Immature natural killer cell (primary cell): ENCODE data around the gene BCAS4. TPM values are rescaled to one million over a fixed set of nuclear protein-coding genes. Genes with fewer than 3 reads are reported as not detected.
A peak's percentile ranks its signal among the peaks of the same experiment; 100 is the strongest.
"Not testable (repeated sequence)": the region's sequence is repeated elsewhere in the genome, so short reads cannot be mapped to it uniquely, and the experiment has no call there.

Experiments
- DNase-seq, 3 donors: peaks; one replicate each; pipeline ENCODE4 v3.0.0; 2022; ENCODE audit warnings: mixed read lengths in 1 of 3
- H3K27ac Mint-ChIP-seq, 6 donors: one replicate each; pipeline ENCODE4 v1.8.0; 2020; ENCODE audit warnings: mixed read lengths in 6 of 6, mild to moderate bottlenecking in 5 of 6, inconsistent platforms in 4 of 6, moderate library complexity in 3 of 6
- H3K27me3 Mint-ChIP-seq, 3 donors: one replicate each; pipeline ENCODE4 v1.8.0; 2020 to 2021; ENCODE audit warnings: low read depth in 3 of 3, mild to moderate bottlenecking in 3 of 3, mixed read lengths in 3 of 3, moderate library complexity in 3 of 3, inconsistent platforms in 1 of 3
- H3K36me3 Mint-ChIP-seq, 3 donors: one replicate each; pipeline ENCODE4 v1.8.0; 2020; ENCODE audit warnings: mixed read lengths in 3 of 3, inconsistent platforms in 2 of 3, mild to moderate bottlenecking in 2 of 3
- H3K4me1 Mint-ChIP-seq, 2 donors: one replicate each; pipeline ENCODE4 v1.8.0; 2020; ENCODE audit warnings: inconsistent platforms in 2 of 2, mild to moderate bottlenecking in 2 of 2, mixed read lengths in 2 of 2, moderate library complexity in 1 of 2
- H3K4me3 Mint-ChIP-seq, 5 donors: one replicate each; pipeline ENCODE4 v1.8.0; 2020; ENCODE audit warnings: mild to moderate bottlenecking in 5 of 5, mixed read lengths in 5 of 5, inconsistent platforms in 3 of 5, moderate library complexity in 3 of 5
- H3K9me3 Mint-ChIP-seq, 6 donors: one replicate each; pipeline ENCODE4 v1.8.0; 2020; ENCODE audit warnings: mild to moderate bottlenecking in 6 of 6, mixed read lengths in 6 of 6, inconsistent platforms in 4 of 6, moderate library complexity in 3 of 6
- polyA plus RNA-seq, 3 donors: library from polyadenylated mRNA; unstranded; fragments of 300-500 nt; fragmentation: Illumina TruSeq; gene quantifications; one replicate each; pipeline ENCODE4 v1.2.3, GENCODE V29; 2021

Gene BCAS4
- polyA plus RNA-seq, 3 donors from 2014 or later = 19.1 to 29.1 (median 24.1) TPM

DNA sequence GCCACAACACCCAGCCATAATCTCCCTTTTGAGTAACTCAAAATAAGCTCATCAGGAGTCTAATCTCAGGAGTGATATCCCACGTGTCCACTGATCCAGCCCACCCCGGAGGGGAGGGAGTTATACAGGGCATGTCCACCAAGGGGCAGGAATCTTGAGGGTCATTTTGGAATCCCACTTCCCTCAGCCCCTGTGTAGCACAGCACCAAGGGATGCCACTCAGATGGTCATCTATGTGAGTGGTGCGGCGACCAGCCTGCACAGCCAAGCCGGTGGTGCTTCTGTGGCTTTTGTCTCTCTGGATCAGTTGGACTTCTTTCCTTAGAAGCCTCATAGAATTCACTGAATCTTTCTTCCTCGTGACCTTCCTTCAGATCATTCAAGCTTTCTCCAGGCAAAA lies 11.0 kb upstream of the BCAS4 start:
- DNase-seq = no peak
- Mint-ChIP-seq H3K9me3 (no peaks in the 10 kb centered on the region), H3K27ac (no peak overlapping the region), H3K4me1 (no peaks in the 10 kb centered on the region), H3K4me3 (no peak overlapping the region), H3K27me3 (peaks cover 0 to 9% (median 3%) of the 10 kb centered on the region in 3 donors), H3K36me3 (no peaks in the 10 kb centered on the region)

DNA sequence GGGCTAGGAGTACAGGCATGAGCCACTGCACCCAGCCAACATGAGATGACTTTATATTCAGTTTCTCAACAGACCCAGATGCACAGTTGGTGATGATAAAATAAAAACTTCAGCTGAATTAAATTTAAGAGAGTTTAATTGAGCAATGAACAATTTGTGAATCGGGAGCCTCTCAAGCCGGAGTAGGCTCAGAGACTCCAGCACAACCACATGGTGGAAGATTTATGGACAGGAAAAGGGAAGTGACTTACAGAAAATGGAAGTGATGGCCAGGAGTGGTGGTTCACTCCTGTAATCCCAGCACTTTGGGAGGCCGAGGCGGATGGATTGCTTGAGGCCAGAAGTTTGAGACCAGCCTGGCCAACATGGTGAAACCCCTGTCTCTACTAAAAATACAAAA lies 10.4 kb upstream of the BCAS4 start:
- H3K4me1 Mint-ChIP-seq = no peaks in the 10 kb centered on the region
- DNase-seq = no peak
- H3K27ac Mint-ChIP-seq = no peak overlapping the region
- no peak overlapping the region for H3K4me3 Mint-ChIP-seq
- H3K36me3 Mint-ChIP-seq = no peaks in the 10 kb centered on the region
- no peaks in the 10 kb centered on the region for H3K9me3 Mint-ChIP-seq
- peaks cover 0 to 9% (median 3%) of the 10 kb centered on the region in 3 donors for H3K27me3 Mint-ChIP-seq

DNA sequence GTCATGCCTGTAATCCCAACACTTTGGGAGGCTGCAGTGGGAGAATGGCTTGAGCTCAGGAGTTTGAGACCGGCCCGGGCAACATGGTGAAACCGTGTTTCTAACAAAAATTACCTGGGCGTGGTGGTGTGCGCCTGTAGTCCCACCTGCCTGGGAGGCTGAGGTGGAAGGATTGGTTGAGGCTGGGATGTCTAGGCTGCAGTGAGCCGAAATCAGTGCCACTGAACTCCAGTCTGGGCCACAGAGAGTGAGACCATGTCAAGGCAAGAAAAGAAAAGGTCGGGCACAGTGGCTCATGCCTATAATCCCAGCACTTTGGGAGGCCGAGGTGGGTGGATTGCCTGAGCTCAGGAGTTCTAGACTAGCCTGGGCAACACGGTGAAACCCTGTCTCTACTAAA lies 8.2 kb upstream of the BCAS4 start:
- Mint-ChIP-seq H3K9me3 (no peaks in the 10 kb centered on the region), H3K4me1 (peaks cover 0 to 4% of the 10 kb centered on the region in 2 donors), H3K27ac (no peak overlapping the region), H3K4me3 (no peak overlapping the region), H3K27me3 (peaks cover 0 to 2% (median 0%) of the 10 kb centered on the region in 3 donors), H3K36me3 (no peaks in the 10 kb centered on the region)
- no peak for DNase-seq

DNA sequence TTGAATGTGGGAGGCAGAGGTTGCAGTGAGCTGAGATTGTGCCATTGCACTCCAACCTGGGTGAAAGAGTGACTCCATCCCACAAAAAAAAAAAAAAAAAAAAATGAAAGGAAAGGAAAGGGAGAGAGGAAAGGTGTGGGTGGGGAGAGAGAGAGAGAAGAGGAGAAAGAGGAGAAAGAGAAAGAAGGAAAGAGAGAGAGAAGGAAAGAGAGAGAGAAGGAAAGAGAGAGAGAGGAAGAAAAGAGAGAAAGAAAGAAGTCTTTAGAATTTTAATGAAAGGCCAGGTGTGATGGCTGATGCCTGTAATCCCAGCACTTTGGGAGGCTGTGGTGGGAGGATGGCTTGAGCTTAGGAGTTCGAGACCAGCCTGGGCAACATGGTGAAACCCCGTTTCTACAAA lies 7.7 kb upstream of the BCAS4 start:
- H3K4me3 Mint-ChIP-seq = no peak overlapping the region
- no peak overlapping the region for H3K27ac Mint-ChIP-seq
- peaks cover 0 to 4% of the 10 kb centered on the region in 2 donors for H3K4me1 Mint-ChIP-seq

DNA sequence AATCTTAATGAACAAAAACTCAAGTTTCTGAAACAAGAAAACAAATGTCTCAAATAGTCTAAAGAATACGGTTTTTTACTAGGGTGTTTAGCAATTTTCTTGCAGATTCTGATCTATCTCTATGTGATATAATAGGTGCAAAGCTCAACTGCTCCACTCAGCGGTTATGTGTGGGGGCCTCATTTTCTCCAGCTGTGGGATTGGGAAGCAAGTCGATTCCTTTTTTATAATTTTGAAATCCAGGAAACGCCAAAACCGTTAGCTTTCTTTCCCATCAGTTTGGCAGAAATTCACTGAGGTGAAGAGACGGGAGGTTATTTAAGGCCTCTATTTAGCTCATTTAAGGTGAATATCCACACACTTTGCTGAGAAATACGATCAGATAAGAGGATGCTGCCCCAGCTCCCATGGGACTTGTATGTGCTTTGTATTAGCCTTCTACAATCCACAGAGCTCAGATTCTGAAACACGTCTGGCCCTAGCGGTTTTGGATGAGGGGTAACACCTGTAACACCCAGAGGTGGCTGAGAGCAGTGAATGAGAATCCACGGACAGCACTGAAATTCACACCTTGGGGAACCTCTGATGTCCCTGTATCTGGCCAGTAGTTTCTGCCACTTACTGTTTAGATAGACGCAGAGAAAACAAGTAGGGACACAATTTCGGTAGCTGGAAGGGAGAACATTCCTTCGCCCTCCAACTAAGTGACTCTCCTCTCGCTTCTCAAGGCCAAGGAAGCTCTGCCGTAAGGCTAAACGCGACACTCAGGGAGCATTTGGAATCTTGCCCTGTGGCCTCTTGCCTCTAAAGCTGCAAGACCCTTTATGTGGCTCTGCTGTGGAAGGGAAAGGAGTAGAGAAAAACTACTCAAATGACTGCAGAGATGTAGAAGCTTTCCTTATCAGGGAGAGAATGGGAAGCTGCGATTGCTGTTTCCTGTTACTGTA lies 6.5 kb upstream of the BCAS4 start:
- Mint-ChIP-seq H3K27me3 (no peaks in the 10 kb centered on the region), H3K36me3 (no peaks in the 10 kb centered on the region), H3K4me1 (peaks cover 4 to 7% of the 10 kb centered on the region in 2 donors), H3K27ac (no peak overlapping the region), H3K4me3 (no peak overlapping the region), H3K9me3 (no peaks in the 10 kb centered on the region)
- DNase-seq = no peak

More for the DNA sequence above, 7.7 kb upstream of the BCAS4 start:
- H3K36me3 Mint-ChIP-seq = no peaks in the 10 kb centered on the region
- H3K9me3 Mint-ChIP-seq = no peaks in the 10 kb centered on the region
- no peak for DNase-seq
- no peaks in the 10 kb centered on the region for H3K27me3 Mint-ChIP-seq

DNA sequence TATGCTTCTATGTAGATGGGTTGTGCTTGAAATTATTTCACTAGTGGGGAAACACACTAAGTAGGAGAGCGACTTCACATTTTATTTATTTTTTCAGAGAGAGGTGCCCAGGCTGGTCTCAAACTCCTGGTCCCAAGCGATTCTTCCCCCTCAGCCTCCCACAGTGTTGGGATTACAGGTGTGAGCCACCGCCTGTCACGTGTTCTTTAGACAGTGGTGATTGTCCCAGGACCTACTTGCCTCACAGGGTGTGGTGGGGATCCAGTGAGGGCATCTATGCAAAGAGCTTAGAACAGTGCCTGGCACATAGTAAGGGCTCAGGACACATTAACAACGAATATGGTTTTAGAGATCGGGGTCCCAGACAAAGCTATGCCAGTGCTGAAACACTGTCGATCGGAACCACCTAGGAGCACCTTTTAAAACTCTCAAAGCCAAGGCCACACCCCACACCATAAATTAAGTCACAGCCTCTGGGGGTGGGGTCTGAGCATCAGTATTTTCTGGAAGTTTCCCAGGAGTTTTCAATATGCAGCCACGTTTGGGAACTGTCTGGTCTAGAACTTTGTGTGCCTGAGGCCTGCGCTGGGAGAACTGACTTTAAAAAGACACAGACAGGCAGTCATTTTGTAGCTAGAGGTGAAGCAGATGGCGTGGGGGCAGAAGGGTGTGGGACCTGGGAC lies 4.8 kb upstream of the BCAS4 start:
- peaks cover 8 to 20% of the 10 kb centered on the region in 2 donors for H3K4me1 Mint-ChIP-seq

DNA sequence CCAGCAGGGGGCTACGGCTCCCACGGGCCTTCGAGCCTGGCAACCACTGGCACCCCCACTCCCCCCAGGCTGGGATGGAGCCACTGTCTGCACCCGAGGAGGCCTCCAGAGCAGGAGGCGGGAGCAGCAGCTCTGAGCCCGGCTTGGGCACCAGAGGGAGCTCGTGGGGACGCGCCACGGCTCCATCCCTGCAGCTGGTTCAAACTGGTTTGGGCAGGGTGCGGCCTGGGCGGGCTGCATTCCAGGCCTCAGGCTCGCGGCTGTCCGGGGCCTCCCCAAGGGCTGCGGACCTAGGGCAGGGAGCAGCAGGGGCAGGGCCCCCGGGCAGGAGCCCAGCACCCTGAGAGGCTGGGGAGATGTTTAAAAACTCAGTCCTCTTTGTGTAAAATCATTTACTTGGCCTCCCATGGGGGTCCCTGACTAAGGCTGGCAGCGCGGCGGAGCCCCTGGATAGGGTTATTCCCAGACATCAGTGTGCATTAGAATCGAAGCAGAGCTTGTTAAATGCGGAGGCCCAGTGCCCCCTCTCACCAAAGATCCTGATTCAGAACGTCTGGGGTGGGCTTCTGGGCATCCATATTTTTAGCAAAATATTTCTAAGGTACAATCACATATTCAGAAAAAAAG lies 4.1 kb upstream of the BCAS4 start:
- DNase-seq = peak; percentile 49 to 69 (median 66)
- no peaks in the 10 kb centered on the region for H3K9me3 Mint-ChIP-seq
- peaks cover 12 to 25% of the 10 kb centered on the region in 2 donors for H3K4me1 Mint-ChIP-seq
- H3K27me3 Mint-ChIP-seq = peaks cover 0 to 2% (median 2%) of the 10 kb centered on the region in 3 donors
- H3K36me3 Mint-ChIP-seq = no peaks in the 10 kb centered on the region
- peak overlapping the region in 3 of 5 donors; percentile 18 to 27 (median 26) for H3K4me3 Mint-ChIP-seq
- H3K27ac Mint-ChIP-seq = peak overlapping the region in 1 of 6 donors; percentile 28

More for the DNA sequence above, 4.8 kb upstream of the BCAS4 start:
- H3K27ac Mint-ChIP-seq = peak overlapping the region in 1 of 6 donors; percentile 12
- no peak overlapping the region for H3K4me3 Mint-ChIP-seq
- H3K36me3 Mint-ChIP-seq = no peaks in the 10 kb centered on the region
- H3K27me3 Mint-ChIP-seq = no peaks in the 10 kb centered on the region
- no peaks in the 10 kb centered on the region for H3K9me3 Mint-ChIP-seq
- DNase-seq = no peak

DNA sequence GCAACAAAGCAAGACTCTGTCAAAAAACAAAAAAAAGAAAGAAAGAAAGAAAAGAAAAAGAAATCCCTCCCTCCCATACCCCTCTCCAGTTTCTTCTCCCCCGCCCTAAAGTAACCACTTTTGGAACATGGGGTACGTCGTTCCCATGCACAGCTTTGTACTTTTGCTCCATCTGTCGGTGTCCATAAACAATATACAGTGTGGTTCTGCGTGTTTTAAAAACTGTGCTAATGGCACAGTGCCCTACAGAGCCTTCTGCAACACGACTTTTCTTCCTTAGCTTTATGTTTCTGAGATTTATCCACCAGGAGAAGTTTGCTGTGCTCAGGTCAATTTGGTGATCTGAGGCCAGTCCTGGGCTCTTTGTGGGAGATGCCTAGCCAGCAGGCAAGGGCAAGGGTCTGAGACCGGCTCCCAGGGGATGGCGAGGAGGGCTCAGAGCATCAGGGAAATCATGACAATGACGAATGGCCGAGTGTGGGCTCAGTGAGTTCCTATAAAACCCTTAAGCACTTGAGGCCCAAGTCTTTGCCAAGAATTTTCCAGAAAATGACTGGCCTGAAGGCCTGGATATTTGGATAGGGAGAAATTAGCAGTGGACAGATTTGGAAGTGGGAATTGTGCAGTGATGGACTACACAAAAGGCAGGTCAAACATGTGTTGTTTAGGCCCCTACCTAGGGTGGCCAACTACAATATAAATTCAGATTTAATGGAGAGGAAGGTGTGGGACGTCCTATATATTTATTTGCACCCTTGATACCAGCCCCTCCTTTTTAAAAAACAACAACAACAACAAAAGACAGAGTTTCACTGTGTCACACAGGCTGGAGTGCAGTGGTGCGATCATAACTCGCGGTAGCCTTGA lies 1.9 kb upstream of the BCAS4 start:
- H3K4me1 Mint-ChIP-seq = peaks cover 13 to 27% of the 10 kb centered on the region in 2 donors
- no peaks in the 10 kb centered on the region for H3K36me3 Mint-ChIP-seq
- DNase-seq = no peak
- peak overlapping the region in 4 of 5 donors; percentile 65 to 76 (median 70) for H3K4me3 Mint-ChIP-seq
- peaks cover 0 to 2% (median 2%) of the 10 kb centered on the region in 3 donors for H3K27me3 Mint-ChIP-seq
- peak overlapping the region in 1 of 6 donors; percentile 53 for H3K27ac Mint-ChIP-seq
- H3K9me3 Mint-ChIP-seq = no peaks in the 10 kb centered on the region

DNA sequence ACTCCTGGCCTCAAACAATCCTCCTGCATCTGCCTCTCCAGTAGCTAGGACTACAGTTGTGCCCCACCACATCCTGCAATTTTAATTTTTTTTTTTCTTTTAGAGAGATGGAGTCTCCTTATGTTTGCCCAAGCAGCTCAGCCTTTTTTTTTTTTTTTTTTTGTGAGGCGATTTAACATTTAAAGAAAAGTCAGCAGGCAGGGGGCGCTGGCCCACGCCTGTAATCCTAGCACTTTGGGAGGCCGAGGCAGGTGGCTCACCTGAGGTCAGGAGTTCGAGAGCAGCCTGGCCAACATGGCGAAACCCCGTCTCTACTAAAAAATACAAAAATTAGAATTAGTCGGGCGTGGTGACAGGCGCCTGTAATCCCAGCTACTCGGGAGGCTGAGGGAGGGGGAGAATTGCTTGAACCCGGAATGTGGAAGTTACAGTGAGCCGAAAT lies 1.3 kb upstream of the BCAS4 start:
- peak in 2 of 3 donors; percentile 29 to 33 for DNase-seq
- not testable (repeated sequence) for H3K27me3 Mint-ChIP-seq, H3K9me3 Mint-ChIP-seq, H3K36me3 Mint-ChIP-seq
- Mint-ChIP-seq H3K4me3 (peak overlapping the region; percentile 65 to 76 (median 70)), H3K4me1 (peaks cover 13 to 27% of the 10 kb centered on the region in 2 donors), H3K27ac (peak overlapping the region in 1 of 6 donors; percentile 57)

DNA sequence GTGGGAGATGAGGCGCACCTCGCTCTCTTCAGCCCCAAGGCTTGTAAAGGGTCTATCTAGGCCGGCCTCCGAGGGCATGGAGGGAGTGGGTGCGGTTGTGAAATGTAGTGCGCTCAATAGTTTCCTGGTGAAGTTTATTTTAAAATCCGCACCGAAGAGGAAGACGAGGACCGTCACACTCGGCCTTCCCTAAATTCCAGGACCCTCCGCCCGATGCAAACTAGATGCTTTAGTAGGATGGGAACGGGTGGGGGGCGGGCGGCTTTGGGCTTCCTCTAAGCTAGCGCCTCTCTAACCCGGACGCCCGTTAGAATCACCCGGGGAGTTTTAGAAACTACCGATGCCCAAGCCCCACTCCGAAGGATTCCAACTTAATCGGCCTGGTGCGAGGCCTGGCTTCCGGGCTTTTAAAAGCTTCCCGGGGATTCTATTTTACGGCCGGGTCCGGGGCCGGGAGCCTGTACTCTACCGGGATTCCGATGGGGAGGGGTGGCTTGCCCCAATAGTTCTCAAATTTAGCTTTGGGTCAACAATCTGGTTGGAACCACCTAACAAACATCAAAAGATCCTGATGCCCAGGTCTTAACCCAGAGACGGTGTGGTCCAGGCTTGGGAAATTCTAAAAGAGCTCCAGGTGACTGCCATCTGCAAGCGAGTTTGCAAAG lies 548 bp upstream of the BCAS4 start:
- peak overlapping the region in 3 of 6 donors; percentile 24 to 42 (median 28) for H3K27ac Mint-ChIP-seq
- peak in 1 of 3 donors; percentile 7 for DNase-seq

DNA sequence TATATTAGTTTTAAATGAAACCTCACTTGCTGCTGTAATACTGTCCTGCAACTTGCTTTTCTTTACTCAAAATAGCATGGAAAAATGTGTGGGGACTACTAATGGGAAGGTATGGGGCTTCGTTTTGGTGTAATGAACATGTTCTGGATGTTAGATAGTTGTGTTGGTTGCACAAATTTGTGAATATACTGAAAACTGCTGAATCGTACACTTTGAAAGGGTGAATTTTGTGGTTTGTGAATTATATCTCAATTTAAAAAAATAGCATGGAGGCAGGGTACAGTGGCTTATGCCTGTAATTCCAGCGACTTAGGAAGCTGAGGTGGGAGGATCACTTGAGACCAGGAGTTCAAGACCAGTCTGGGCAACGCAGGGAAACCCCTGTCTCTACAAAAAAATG lies 2.3 kb downstream of the BCAS4 start:
- Mint-ChIP-seq H3K36me3 (peaks cover 0 to 4% (median 4%) of the 10 kb centered on the region in 3 donors), H3K27me3 (peaks cover 2% of the 10 kb centered on the region in 3 donors), H3K9me3 (no peaks in the 10 kb centered on the region), H3K4me1 (peaks cover 9 to 27% of the 10 kb centered on the region in 2 donors), H3K4me3 (peak overlapping the region in 2 of 5 donors; percentile 12 to 21), H3K27ac (no peak overlapping the region)
- DNase-seq = no peak

More for the DNA sequence above, 548 bp upstream of the BCAS4 start:
- peak overlapping the region; percentile 75 to 83 (median 80) for H3K4me3 Mint-ChIP-seq
- H3K9me3 Mint-ChIP-seq = no peaks in the 10 kb centered on the region
- peaks cover 0 to 2% (median 2%) of the 10 kb centered on the region in 3 donors for H3K27me3 Mint-ChIP-seq
- H3K36me3 Mint-ChIP-seq = peaks cover 0 to 4% (median 0%) of the 10 kb centered on the region in 3 donors
- H3K4me1 Mint-ChIP-seq = peaks cover 13 to 27% of the 10 kb centered on the region in 2 donors

DNA sequence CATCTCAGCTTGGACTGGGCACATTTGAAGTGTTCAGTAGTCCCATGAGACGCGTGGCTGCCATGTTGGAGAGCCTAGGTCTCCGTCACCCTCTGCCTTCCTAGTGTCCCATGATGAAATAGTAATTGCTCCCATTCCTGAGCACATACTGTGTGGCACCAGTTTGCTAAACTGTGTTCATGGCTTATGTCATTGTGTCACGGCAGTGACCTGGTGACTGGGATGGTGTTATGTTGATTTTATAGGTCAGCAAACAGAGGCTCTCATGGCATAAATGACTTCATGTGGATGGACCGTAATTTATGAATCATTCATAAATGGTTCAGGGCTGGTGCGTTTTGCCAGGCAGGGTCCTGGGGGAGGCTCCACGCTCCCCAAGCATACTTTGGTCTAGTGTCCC lies 3.8 kb downstream of the BCAS4 start:
- H3K36me3 Mint-ChIP-seq = peaks cover 0 to 4% (median 4%) of the 10 kb centered on the region in 3 donors
- H3K4me1 Mint-ChIP-seq = peaks cover 10 to 17% of the 10 kb centered on the region in 2 donors
- H3K9me3 Mint-ChIP-seq = no peaks in the 10 kb centered on the region
- H3K27me3 Mint-ChIP-seq = peaks cover 2% of the 10 kb centered on the region in 3 donors
- DNase-seq = no peak
- no peak overlapping the region for H3K4me3 Mint-ChIP-seq
- H3K27ac Mint-ChIP-seq = no peak overlapping the region
